ENCODE results near the gene PCOLCE2. TPM values are rescaled to one million over a fixed set of nuclear protein-coding genes. Genes with fewer than 3 reads are reported as not detected.

PCOLCE2 gene, protein sequence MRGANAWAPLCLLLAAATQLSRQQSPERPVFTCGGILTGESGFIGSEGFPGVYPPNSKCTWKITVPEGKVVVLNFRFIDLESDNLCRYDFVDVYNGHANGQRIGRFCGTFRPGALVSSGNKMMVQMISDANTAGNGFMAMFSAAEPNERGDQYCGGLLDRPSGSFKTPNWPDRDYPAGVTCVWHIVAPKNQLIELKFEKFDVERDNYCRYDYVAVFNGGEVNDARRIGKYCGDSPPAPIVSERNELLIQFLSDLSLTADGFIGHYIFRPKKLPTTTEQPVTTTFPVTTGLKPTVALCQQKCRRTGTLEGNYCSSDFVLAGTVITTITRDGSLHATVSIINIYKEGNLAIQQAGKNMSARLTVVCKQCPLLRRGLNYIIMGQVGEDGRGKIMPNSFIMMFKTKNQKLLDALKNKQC
- total RNA-seq, result 100 to 1,000 TPM in 3 of 10 donors, 10 to 100 TPM in 7; 49.9 to 143 (median 69.6) TPM
- 10 to 100 TPM; 57.8 to 74.5 TPM for polyA plus RNA-seq
- long read RNA-seq, donor 1, transcript PCOLCE2-201 (9 exons, 2,021 nt), result major isoform, 76 of 81 reads
- long read RNA-seq, donor 1, partial matches to known transcripts, result 4 of 81 reads
- long read RNA-seq, donor 1, other reads (novel, unspliced or antisense), result 1 of 81 reads
- long read RNA-seq, donor 2, transcript PCOLCE2-201 (9 exons, 2,021 nt), result major isoform, 73 of 80 reads
- long read RNA-seq, donor 2, partial matches to known transcripts, result 7 of 80 reads
- long read RNA-seq, donor 2, other reads (novel, unspliced or antisense), result 0 of 80 reads
- long read RNA-seq, donor 3, transcript PCOLCE2-201 (9 exons, 2,021 nt), result major isoform, 176 of 184 reads
- long read RNA-seq, donor 3, partial matches to known transcripts, result 7 of 184 reads
- long read RNA-seq, donor 3, other reads (novel, unspliced or antisense), result 1 of 184 reads

DNA sequence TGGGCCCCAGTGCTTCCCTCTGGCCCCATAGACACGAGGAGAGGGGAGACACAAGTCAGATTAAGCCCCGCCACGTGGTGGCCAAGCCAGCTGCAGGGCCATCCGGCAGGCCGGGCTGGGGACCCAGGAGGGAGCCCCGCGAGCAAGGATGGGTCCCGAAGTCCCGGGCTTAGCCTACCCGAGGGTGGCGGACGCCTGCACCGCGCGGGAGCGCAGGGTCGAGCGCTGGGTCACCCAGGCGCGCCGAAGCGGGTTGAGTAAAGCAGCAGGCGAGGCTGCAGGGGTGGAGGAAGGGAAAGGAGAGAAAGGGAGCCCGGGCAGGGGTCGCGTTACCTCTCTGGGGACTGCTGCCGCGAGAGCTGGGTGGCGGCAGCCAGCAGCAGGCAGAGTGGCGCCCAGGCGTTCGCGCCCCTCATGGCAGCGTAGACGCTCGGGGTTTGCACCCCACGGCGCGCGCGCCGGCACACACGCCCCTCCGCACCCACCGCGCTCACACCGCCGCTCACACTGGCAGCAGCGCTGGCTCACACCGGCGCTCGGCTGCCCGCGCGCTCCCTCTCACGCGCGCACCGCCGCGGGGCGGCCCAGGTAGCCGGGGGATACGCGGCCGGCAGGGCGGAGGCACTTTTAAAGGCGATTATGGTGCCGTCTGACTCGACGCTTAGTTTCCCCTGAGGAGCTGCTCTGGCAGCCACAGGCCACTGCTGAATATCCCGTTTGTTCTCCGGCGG is at the start of gene PCOLCE2:
TSS of gene PCOLCE2 (minus strand) at position 603 of the 731 bp plus-strand sequence. CDS start at position 416, 187 bp downstream.
- ATAC-seq (peak; percentile 69 to 90 (median 80)), DNase-seq (peak in 1 of 2 donors; percentile 51)
- Histone ChIP-seq H3K27ac (peak within 1 kb of the TSS; percentile 19 to 89 (median 80)), H3K4me3 (peak within 1 kb of the TSS; percentile 49 to 83 (median 68)), H3K4me1 (peaks cover 0 to 38% (median 20%) of the 10 kb centered on the region in 9 donors), H3K9me3 (no peaks in the 10 kb centered on the region), H3K27me3 (peaks cover 0 to 42% (median 5%) of the 10 kb centered on the region in 7 donors), H3K36me3 (no peaks in the 10 kb centered on the region)
- intact Hi-C loops (cut with DNase I), result no loop called here
- WGBS, 2 donors, result 1% methylated on average over 44 to 74 of the region's 74 CpGs
- TF ChIP-seq, protein P1, sequence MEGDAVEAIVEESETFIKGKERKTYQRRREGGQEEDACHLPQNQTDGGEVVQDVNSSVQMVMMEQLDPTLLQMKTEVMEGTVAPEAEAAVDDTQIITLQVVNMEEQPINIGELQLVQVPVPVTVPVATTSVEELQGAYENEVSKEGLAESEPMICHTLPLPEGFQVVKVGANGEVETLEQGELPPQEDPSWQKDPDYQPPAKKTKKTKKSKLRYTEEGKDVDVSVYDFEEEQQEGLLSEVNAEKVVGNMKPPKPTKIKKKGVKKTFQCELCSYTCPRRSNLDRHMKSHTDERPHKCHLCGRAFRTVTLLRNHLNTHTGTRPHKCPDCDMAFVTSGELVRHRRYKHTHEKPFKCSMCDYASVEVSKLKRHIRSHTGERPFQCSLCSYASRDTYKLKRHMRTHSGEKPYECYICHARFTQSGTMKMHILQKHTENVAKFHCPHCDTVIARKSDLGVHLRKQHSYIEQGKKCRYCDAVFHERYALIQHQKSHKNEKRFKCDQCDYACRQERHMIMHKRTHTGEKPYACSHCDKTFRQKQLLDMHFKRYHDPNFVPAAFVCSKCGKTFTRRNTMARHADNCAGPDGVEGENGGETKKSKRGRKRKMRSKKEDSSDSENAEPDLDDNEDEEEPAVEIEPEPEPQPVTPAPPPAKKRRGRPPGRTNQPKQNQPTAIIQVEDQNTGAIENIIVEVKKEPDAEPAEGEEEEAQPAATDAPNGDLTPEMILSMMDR (IDR thresholded peaks at IDR 0.05), result no peak

DNA sequence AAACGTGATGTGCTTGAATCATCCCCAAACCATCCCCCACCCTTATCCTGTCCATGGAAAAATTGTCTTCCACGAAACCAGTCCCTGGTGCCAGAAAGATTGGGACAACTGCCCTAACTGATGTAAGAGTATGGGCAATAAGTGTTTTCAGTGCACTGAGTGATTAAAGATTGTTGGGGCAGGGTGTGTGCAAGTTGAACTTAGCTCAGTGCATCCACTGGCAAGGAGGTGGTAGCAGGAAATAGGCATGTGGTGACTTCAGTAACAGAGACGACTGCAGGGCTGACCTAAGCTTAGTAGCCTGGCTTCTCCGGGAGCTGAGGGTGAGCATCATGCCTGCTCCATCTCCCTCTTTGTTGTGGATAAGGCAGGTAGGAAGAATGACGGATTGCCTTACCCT is 47.1 kb upstream of the PCOLCE2 start:
- no peaks in the 10 kb centered on the region for H3K9me3 ChIP-seq
- ATAC-seq (no peak), DNase-seq (no peak)
- no peak overlapping the region for H3K4me3 ChIP-seq
- H3K27ac ChIP-seq, result no peak overlapping the region
- H3K36me3 ChIP-seq, result no peaks in the 10 kb centered on the region
- TF ChIP-seq, protein P1 (IDR thresholded peaks at IDR 0.05), result no peak
- H3K4me1 ChIP-seq, result no peaks in the 10 kb centered on the region
- 66 to 73% methylated on average over 5 of the region's 5 CpGs for WGBS, 2 donors
- intact Hi-C loops (cut with DNase I), result no loop called here
- no peaks in the 10 kb centered on the region for H3K27me3 ChIP-seq

DNA sequence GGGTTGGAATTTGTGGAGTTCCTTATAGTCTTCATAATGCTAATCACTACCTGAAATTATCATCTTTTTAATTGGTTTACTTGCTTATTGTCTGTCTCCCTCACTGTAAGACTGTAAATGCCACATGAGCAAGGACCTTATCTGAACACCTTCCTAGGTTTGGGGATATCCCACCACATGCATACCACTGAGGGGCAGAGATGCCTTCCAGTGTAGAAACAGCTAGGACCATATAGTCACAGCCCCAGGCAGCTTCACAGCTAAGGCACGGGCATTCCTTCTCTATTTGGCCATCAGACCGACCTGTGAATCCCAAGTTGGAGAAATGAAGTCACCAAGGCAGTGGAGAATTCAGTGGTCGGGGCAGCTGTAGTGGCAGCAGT is 46.0 kb upstream of the PCOLCE2 start:
- TF ChIP-seq, protein P1 (IDR thresholded peaks at IDR 0.05), result no peak
- Histone ChIP-seq H3K36me3 (no peaks in the 10 kb centered on the region), H3K9me3 (no peaks in the 10 kb centered on the region), H3K27ac (no peak overlapping the region), H3K27me3 (no peaks in the 10 kb centered on the region), H3K4me3 (no peak overlapping the region), H3K4me1 (peaks cover 0 to 4% (median 0%) of the 10 kb centered on the region in 9 donors)
- 82 to 87% methylated on average over 3 of the region's 3 CpGs for WGBS, 2 donors
- intact Hi-C loops (cut with DNase I), result loop anchor here in 1 of 10 donors (5.0 kb wide), 1 partner anchor 57 kb away; no protein-coding TSS in a partner anchor
- no peak for ATAC-seq
- no peak for DNase-seq

Measured in heart right ventricle (tissue), 16 donors.